HG03432 (cell line): ENCODE data around the gene CUL4A.
A peak's percentile ranks its signal among the peaks of the same experiment; 100 is the strongest.
"Not testable (repeated sequence)": the region's sequence is repeated elsewhere in the genome, so short reads cannot be mapped to it uniquely, and the experiment has no call there.

ENCODE experiments used
- ATAC-seq: cut with Tn5 transposase; IDR thresholded peaks from one replicate; pipeline ENCODE4 v1.9.1; 2021; ENCODE audit warnings: mild to moderate bottlenecking, moderate library complexity; ENCODE audit not compliant: unreplicated experiment

Gene CUL4A

GRCh38 chr13:113209336-113209758, at the start of gene CUL4A:
Gene CUL4A, plus strand, starts transcription at chr13:113209613. Its CDS starts 15 bp downstream, at chr13:113209628.
- peak; percentile 53 for ATAC-seq

DNA sequence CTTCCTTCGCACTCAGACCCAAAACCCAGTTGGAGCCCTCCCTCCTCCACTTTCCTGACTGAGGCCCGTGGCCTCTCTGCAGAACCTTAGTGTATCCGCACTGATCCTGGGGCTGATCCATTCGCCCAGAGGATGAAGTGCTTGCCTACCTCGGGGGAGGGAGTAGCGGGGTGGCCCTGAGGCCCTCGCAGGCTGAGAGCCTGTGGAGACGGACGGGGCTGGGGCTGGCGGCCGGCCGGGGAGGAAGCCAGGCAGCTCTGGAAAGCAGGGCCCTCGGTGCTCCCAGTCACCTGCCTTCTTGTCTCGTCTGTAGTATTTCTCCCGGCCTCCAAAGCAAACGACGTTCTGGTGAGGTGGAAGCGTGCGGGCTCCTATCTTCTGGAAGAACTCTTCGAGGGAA, 49.7 kb upstream of the CUL4A start:
- no peak for ATAC-seq

GRCh38 chr13:113160983-113161382, 48.4 kb upstream of the CUL4A start:
- no peak for ATAC-seq

DNA sequence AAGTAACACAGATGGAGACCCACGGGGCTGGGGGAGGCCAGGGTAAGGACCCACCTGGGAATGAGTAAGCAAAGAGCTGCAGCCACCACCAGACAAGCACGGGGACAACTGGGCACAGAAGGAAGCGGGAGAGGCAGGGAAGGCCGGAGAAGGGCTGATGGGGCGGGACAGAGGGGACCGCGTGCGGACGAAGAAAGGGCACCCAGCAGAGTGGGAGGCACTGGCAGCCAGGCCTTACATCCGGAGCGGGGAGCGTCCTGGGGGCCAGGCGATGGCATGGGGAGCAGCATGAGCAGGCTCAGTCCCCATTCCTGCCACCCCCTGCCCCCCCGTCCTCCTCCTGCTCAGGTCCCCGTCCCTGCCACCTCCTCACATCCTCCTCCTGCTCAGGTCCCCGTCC, 48.0 kb upstream of the CUL4A start:
- ATAC-seq = no peak

DNA sequence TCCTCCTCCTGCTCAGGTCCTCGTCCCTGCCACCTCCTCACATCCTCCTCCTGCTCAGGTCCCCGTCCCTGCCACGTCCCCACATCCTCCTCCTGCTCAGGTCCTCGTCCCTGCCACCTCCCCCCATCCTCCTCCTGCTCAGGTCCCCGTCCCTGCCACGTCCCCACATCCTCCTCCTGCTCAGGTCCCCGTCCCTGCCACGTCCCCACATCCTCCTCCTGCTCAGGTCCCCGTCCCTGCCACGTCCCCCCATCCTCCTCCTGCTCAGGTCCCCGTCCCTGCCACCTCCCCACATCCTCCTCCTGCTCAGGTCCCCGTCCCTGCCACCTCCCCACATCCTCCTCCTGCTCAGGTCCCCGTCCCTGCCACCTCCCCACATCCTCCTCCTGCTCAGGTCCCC, 47.4 kb upstream of the CUL4A start:
- ATAC-seq = not testable (repeated sequence)

DNA sequence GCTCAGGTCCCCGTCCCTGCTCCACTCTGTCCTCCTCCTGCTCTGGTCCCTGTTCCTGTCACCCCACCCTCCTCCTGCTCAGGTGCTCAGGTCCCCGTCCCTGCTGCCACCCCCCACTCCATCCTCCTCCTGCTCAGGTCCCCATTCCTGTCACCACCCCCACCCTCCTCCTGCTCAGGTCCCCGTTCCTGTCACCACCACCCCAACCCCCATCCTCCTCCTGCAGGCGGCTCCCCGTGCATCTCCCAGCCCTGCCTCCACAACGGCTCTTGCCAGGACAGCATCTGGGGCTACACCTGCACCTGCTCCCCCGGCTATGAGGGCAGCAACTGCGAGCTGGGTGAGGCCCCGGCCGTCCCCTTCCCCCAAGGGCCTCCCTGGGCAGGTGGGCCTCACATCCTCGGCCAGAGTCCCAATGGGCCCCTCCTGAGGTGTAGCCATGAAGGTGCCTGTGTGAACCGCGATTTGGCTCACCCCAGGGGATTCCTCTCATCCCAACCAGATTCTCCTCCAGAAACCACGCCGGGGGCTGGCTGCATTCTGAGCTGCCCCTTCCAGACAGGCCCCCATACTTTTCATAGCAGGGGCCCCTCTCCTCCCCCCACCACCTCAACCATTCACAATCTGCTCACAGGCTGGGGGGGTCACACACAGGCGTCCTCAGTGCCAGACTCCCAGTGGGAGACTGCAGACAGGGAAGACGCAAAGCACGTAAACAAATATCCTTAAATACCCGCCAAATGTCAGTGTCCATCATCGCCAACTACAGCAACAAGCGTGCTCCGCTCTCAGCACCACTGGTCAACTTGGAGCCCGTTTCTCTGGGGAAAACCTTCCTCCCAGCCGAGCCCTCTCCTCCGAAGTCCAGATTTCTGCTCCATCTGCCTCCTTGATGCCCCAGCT, 46.4 kb upstream of the CUL4A start:
- no peak for ATAC-seq

- ATAC-seq = no peak
These were observed 44.9 kb upstream of the CUL4A start for GRCh38 chr13:113164492-113164891.

DNA sequence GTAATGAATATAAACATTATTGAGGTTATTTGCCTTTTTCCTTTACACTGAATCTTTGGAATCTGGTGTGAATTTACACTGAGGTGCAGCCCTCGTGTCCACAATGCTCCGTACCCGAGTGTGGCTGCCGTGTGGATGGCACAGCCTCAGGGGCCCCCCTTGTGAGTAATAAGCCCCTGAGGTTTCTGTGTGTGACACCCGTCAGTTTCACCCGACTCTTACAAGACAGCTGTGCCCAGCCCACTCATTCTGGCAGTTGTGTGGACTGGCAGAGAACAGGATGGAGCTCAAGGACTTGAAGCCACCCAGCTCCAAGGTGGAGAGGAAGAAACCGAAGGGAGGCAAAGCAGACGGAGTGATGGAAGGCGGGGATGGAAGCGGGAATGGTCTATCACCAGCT, 43.1 kb upstream of the CUL4A start:
- no peak for ATAC-seq

DNA sequence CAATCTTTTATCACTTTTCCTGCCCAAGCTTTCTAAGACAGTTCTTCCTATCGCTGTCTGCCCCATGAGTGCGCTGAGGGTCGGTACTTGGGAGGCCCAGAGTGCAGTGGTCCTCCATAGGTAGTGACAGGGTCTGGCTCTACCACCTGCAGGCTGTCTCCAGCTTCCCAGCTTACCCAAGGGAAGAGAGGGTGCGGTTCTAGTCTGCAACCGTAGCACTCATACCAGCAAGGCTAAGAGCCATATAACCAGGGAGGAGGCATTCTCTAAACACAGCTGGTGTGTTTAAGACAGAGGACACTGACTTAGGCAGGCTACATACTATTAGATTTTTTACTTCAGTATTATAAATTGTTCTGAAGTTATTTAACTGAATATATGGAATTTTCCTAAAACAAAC, 42.7 kb upstream of the CUL4A start:
- ATAC-seq = no peak

GRCh38 chr13:113167155-113167554, 42.3 kb upstream of the CUL4A start:
- no peak for ATAC-seq

- ATAC-seq = no peak
These were observed 41.8 kb upstream of the CUL4A start for GRCh38 chr13:113167575-113167974.

DNA sequence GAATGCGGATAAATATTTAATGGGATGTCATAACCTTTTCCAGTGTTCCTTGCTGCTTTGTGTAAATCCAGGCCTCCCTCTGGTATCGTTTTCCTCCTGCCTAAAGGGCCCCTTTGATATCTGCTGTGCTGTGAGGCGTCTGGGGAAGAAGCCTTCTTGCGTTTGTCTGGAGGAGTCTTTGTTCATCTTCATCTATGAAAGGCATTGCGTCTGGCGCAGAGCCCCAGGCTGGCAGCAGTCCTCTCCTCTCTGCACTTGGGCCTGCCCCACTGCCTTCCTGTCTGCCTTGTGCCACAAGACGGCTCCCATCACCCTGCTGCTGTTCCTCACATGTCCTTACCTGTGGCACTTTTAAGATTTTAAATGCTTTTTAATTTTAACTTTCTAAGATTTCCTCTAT, 41.2 kb upstream of the CUL4A start:
- ATAC-seq = no peak

- ATAC-seq = no peak
These were observed 39.8 kb upstream of the CUL4A start for GRCh38 chr13:113169277-113170272.

DNA sequence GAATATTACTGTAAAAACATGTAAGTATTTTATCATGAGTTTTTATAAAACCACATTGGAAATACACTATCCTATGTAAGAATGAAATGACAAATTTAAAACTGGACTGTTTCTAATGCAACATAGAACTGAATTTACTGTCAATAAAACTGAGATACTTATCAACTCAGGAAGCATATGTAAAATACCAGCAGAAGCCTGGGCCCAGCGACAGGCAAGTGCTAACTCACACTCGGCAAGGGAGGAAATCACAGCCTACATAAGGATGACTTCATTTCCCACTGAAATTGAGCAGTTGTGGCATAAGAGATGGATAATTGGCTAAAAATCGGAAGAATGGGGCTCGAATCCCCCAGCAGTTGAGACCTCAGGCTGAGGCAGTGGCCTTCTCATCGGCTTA, 38.9 kb upstream of the CUL4A start:
- no peak for ATAC-seq

GRCh38 chr13:113171250-113172125, 37.9 kb upstream of the CUL4A start:
- ATAC-seq = no peak

- ATAC-seq = no peak
These were observed 36.9 kb upstream of the CUL4A start for GRCh38 chr13:113172419-113172926.

- ATAC-seq = no peak
These were observed 33.1 kb upstream of the CUL4A start for GRCh38 chr13:113176280-113176679.

DNA sequence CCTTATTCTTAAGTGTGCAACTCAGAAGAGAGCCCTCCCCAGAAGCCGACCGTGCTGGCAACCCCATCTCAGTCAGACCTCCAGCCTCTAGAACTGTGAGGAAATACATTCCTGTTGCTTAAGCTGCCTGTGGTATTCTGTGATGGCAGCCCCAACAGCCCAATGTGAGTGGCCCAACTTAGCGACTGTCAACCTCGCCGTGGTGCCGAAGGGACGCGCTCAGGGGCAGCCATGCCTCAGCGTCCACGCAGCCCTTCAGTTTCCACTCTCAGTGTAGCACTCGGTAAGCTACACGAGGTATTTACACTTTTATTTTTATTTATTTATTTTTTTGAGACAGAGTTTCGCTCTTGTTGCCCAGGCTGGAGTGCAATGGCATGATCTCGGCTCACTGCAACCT, 32.6 kb upstream of the CUL4A start:
- ATAC-seq = no peak

- ATAC-seq = no peak
These were observed 31.1 kb upstream of the CUL4A start for GRCh38 chr13:113178070-113178895.

GRCh38 chr13:113178896-113179167, 30.6 kb upstream of the CUL4A start:
- no peak for ATAC-seq
